Thymus (tissue), 11 donors: ENCODE data around the gene ADAM19. TPM values are rescaled to one million over a fixed set of nuclear protein-coding genes. Genes with fewer than 3 reads are reported as not detected.

ENCODE experiments used
- DNase-seq, 9 donors: peaks; one replicate each; pipeline ENCODE4 v3.0.0-alpha.2; 2013; ENCODE audit warnings: low spot score in 9 of 9, low read depth in 6 of 9, missing footprints in 1 of 9
- H3K27ac ChIP-seq, 2 donors: one replicate each; pipeline ENCODE4 v1.5.1; 2013; ENCODE audit warnings: control low read depth in 1 of 2, low read depth in 1 of 2, low read length in 1 of 2, mild to moderate bottlenecking in 1 of 2, moderate library complexity in 1 of 2
- H3K27me3 ChIP-seq, 2 donors: one replicate each; pipeline ENCODE4 v1.5.1; 2013; ENCODE audit warnings: low read length in 1 of 2; ENCODE audit not compliant: control insufficient read depth in 2 of 2, insufficient read depth in 1 of 2
- H3K36me3 ChIP-seq, 2 donors: one replicate each; pipeline ENCODE4 v1.5.1; 2013; ENCODE audit warnings: low read length in 1 of 2, mild to moderate bottlenecking in 1 of 2, moderate library complexity in 1 of 2; ENCODE audit not compliant: control insufficient read depth in 2 of 2, insufficient read depth in 2 of 2
- H3K4me1 ChIP-seq, 2 donors: one replicate each; pipeline ENCODE4 v1.5.1; 2013; ENCODE audit warnings: low read length in 2 of 2; ENCODE audit not compliant: control insufficient read depth in 2 of 2, insufficient read depth in 2 of 2
- H3K4me3 ChIP-seq, 2 donors: one replicate each; pipeline ENCODE4 v1.5.1; 2013; ENCODE audit warnings: low read length in 2 of 2, control low read depth in 1 of 2, mild to moderate bottlenecking in 1 of 2
- H3K9me3 ChIP-seq, 2 donors: one replicate each; pipeline ENCODE4 v1.5.1; 2013; ENCODE audit warnings: low read length in 1 of 2, mild to moderate bottlenecking in 1 of 2; ENCODE audit not compliant: control insufficient read depth in 2 of 2, insufficient read depth in 1 of 2
- WGBS: extraction: QIAGEN DNeasy Blood & Tissue Kit; methylation state at CpG from one replicate; pipeline ENCODE4 v1.1.7; 2013; 5-methylcytosine and 5-hydroxymethylcytosine counted together
- polyA plus RNA-seq: library from polyadenylated mRNA; stranded (reverse); fragments of 200-250 nt; gene quantifications from one replicate; pipeline ENCODE4 v1.2.3, GENCODE V29; 2013
- total RNA-seq: library from RNA; stranded (reverse); fragments of 120-200 nt; gene quantifications from one replicate; pipeline ENCODE4 v1.2.4, GENCODE V29; 2013
- donor health status: healthy.

Gene ADAM19
- total and polyA plus RNA-seq, 2 donors = 6.9 to 13.2 TPM

DNA sequence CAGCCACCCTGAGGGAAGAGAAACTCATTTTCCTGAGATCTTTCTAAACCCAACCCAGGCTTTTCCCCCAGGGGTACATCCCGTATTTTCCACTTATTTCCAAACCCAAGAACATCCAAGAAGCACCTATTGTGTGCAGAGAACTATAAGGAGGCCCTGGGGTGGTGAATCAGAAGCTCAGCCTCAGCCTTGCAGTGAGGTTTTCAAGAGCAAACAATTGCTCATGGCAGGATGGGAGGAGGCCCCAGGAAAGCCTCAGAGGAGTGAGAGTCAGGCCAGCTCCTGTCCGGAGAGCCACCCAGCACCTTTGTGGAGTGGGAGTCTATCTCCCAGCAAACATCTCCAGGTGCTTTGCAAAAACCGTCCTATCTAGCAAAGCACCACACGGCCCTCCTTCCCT, 96.4 kb downstream of the ADAM19 start:
- Histone ChIP-seq H3K36me3 (peaks cover 0 to 3% of the 10 kb centered on the region in 2 donors), H3K4me1 (peaks cover 4 to 17% of the 10 kb centered on the region in 2 donors), H3K27me3 (no peaks in the 10 kb centered on the region), H3K4me3 (no peak overlapping the region), H3K9me3 (no peaks in the 10 kb centered on the region), H3K27ac (no peak overlapping the region)
- DNase-seq = no peak
- WGBS = 96% methylated on average over 4 of the region's 4 CpGs

DNA sequence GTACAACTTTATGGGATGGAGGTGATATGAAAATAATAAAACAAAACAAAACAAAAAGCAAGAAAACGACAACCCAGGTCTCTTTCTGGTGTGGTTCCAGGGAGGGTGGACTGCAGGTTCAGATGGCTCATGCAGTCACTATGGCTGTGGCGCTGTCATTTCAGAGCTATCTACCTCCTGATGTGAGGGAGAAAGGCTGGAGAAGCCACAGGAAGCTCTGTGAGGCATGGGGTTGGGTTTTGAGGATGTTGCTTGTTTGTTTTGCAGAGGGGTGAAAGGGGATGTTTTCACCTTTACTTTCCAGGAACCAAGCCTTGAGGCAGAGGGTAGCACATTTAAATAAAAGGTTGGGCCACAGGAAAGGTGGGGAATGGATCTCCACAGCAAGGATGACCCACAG, 96.8 kb downstream of the ADAM19 start:
- peaks cover 0 to 3% of the 10 kb centered on the region in 2 donors for H3K36me3 ChIP-seq

DNA sequence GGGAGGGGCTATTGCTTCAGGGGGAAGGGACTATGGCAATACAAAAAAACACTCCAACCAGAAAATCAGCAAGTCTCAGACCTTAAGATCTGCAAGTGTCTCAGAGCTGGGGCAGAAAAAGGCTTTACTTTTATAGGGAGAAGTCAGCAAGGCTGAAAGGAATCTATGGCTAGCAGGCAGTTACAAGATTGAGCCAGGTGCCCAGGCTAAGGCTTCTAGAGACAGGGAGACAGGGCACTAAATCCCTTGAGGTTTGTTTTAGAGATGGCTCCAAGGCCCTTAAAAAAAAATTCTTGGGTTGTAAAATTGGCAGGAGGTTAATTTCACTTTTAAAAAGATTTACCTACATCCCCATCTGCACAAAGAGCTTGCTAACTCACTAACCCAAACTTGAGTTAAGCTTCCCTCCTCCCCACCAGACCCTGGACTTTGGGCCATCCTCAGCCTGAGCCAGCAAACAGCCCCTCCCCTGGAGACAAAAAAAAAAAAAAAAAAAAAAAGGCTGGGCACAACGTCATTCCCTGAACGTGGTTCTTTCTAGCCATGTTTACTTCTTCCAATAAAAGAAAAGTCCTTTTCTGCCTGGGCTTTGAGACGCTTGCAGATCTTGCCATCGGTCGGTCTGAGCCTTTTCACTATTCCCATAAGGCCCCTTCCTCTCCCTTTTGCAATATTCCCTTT, 97.6 kb downstream of the ADAM19 start:
- no peak overlapping the region for H3K4me3 ChIP-seq
- 88% methylated on average over 5 of the region's 5 CpGs for WGBS
- H3K27me3 ChIP-seq = no peaks in the 10 kb centered on the region
- peaks cover 4 to 16% of the 10 kb centered on the region in 2 donors for H3K4me1 ChIP-seq
- no peak for DNase-seq
- no peaks in the 10 kb centered on the region for H3K9me3 ChIP-seq
- H3K36me3 ChIP-seq = peaks cover 0 to 3% of the 10 kb centered on the region in 2 donors
- H3K27ac ChIP-seq = no peak overlapping the region

More for the DNA sequence above, 96.8 kb downstream of the ADAM19 start:
- Histone ChIP-seq H3K27ac (no peak overlapping the region), H3K4me3 (no peak overlapping the region), H3K27me3 (no peaks in the 10 kb centered on the region), H3K4me1 (peaks cover 4 to 16% of the 10 kb centered on the region in 2 donors), H3K9me3 (no peaks in the 10 kb centered on the region)
- WGBS = 88% methylated on average over 2 of the region's 2 CpGs
- DNase-seq = no peak

DNA sequence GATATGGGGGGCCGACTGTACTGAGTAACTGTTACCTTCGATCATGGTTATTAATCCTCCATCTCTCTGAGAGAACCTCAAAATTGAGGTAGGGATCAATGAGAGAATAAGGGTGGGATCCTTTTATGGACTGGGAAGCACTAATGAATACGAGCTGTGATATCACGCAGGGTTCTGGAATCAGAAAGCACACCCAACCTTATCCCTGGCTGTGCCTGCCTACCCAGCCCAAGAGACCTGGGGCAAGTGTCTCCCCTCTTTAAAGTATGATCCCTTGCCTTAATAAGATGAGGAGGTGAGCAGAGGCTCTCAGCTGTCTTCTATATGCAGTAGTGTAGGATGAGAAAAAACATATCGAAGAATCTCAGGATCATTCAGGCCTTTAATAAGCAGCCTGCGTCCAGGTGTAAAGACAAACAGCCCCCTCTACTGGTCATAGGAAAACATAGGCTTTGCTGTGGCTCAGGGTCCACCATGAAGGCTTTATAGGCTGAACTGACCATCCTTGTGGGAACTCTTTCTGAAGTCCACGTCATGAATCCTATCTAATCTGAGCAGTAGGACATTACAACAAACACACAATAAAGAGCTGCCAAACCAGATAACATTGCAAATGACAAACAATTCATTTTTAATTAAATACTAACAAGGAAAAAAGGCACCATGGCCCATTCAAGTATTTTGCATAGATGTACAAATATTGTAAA, 98.7 kb downstream of the ADAM19 start:
- Histone ChIP-seq H3K27ac (no peak overlapping the region), H3K4me1 (peaks cover 4 to 16% of the 10 kb centered on the region in 2 donors), H3K4me3 (no peak overlapping the region), H3K36me3 (peaks cover 0 to 3% of the 10 kb centered on the region in 2 donors), H3K27me3 (no peaks in the 10 kb centered on the region), H3K9me3 (no peaks in the 10 kb centered on the region)
- DNase-seq = peak in 2 of 9 donors; percentile 33 to 52
- WGBS = 80% methylated on average over 7 of the region's 7 CpGs

DNA sequence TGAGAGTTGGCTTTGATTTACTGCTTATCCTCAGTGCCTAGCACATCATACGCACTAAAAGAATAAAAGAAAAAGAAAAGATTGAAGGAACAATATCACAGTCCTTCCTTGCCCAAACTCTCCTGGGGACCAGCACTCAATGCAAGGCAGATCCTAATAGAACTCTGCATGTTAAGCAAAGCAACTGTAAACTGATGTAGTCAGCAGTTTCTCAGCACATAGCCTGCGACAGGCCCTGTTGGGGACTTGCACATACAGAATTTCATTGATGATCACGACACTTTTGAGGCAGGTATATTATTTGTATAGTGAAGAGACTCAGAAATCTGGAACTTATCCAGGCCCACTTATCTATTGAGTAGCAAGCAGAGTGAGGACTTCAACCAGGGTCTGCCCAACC, 100.1 kb downstream of the ADAM19 start:
- Histone ChIP-seq H3K27me3 (no peaks in the 10 kb centered on the region), H3K36me3 (peaks cover 0 to 3% of the 10 kb centered on the region in 2 donors), H3K9me3 (no peaks in the 10 kb centered on the region), H3K4me3 (no peak overlapping the region), H3K27ac (no peak overlapping the region), H3K4me1 (peaks cover 0 to 4% of the 10 kb centered on the region in 2 donors)
- no peak for DNase-seq
- WGBS = 97% methylated on average over 3 of the region's 3 CpGs

DNA sequence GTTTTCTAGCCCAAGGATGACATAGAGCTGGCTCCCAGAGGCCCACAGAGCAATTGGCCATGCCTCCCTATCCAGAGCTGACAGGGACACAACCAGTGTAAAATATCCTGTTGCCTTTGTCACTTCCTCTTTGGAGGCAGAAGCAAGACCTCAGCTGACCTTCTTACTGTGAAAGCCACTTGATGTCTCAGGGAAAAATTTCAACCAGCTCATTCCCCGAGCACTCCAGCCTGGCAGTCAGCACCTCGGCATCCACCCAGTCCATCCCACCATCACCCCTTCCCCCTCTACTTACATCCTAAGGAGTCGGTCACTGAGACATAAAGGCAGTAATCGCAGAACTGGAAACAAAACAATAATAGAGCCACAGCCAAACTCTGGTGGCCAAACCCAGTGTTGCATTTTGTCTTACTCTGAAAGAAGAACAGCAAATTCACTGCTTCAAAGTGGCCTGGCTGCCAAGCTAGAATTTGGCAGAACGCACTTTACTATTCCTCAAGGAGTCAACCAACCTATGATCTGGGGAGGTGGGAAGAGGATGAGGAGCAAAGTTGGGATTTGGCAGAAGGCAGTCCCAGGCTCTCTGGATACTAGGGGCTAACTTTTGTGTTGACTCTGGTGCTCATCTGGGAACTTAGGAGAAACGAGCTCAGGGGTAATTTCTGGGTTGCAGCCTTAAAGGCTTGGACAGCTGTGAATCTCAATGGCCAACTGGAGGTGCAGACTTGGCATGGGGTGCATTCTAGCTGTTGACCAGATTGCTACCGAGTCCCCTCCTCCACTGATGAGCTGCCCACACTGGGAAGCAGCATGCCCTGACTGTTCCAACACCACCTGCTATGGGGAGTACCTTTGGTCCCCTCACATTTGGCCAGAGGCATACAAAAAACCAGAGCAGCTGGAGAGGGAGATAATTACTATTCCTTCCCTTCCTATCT, 101.9 kb downstream of the ADAM19 start:
- no peak overlapping the region for H3K27ac ChIP-seq
- no peaks in the 10 kb centered on the region for H3K36me3 ChIP-seq

DNA sequence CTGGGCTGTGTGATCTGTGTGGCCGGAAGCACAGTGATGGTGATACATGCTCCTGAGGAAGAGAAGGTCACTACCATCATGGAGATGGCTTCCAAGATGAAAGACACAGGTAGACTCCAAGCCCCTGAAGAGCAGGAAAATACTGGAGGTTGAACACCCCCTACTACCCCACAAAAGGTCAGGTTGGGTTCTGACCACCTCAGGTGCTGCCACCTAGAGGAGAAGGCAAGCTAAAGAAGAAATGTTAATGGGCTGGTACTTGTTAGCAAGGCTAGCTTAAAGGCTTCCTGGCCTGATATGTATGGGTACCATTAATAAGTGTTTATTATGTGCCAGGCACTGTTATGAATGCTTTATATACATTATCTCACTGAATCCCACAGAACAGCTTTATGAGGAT, 103.9 kb downstream of the ADAM19 start:
- Histone ChIP-seq H3K27me3 (no peaks in the 10 kb centered on the region), H3K27ac (no peak overlapping the region), H3K9me3 (no peaks in the 10 kb centered on the region), H3K4me3 (no peak overlapping the region), H3K36me3 (no peaks in the 10 kb centered on the region), H3K4me1 (no peaks in the 10 kb centered on the region)
- no peak for DNase-seq
- 98% methylated on average over 1 of the region's 1 CpG for WGBS

More for the DNA sequence above, 101.9 kb downstream of the ADAM19 start:
- Histone ChIP-seq H3K27me3 (no peaks in the 10 kb centered on the region), H3K4me1 (no peaks in the 10 kb centered on the region), H3K4me3 (no peak overlapping the region), H3K9me3 (no peaks in the 10 kb centered on the region)
- 91% methylated on average over 7 of the region's 7 CpGs for WGBS
- no peak for DNase-seq

DNA sequence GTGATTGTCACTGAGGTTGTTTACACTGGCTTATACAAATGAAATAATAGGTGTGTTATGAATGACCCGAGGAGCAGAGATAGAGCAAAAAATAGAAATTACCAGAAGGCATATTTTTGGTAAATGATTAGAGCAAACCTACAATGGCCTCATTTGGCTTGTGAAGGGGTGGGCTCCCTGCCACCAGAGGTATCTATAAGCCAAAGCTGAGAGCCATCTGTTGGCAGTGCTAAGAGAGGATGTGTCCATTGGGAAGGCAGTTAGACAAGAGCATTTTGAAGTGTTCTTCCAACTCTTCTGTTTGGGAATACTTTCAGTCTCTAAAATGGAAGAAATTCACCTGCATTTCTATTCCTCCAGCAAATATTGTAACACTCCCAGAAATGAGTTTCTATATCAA, 104.9 kb downstream of the ADAM19 start:
- no peaks in the 10 kb centered on the region for H3K27me3 ChIP-seq
- no peak for DNase-seq
- H3K36me3 ChIP-seq = no peaks in the 10 kb centered on the region
- no peaks in the 10 kb centered on the region for H3K4me1 ChIP-seq
- no peak overlapping the region for H3K4me3 ChIP-seq
- H3K27ac ChIP-seq = no peak overlapping the region
- no peaks in the 10 kb centered on the region for H3K9me3 ChIP-seq
- 95% methylated on average over 1 of the region's 1 CpG for WGBS
